GM13976 (cell line): ENCODE results near the gene H3-3A.

Experiments used
- DNase-seq: peaks from one replicate; pipeline ENCODE4 v3.0.0; 2012; ENCODE audit warnings: low spot score
- in situ Hi-C: fragments of 300-500 bp; cut with MboI; formaldehyde crosslinking; loops from one replicate; pipeline ENCODE4 v1.12.0; 2022; ENCODE audit warnings: low sequenced_read_pairs, mixed read lengths, inconsistent platforms; ENCODE audit not compliant: unreplicated experiment
- TF ChIP-seq, protein P1 (sequence below): IDR thresholded peaks from 2 replicates; pipeline ENCODE4 v1.5.1; 2012; ENCODE audit warnings: borderline replicate concordance, mild to moderate bottlenecking; ENCODE audit not compliant: insufficient read depth; ENCODE audit errors: extremely low read depth, missing control alignments, control extremely low read depth

H3-3A gene

DNA sequence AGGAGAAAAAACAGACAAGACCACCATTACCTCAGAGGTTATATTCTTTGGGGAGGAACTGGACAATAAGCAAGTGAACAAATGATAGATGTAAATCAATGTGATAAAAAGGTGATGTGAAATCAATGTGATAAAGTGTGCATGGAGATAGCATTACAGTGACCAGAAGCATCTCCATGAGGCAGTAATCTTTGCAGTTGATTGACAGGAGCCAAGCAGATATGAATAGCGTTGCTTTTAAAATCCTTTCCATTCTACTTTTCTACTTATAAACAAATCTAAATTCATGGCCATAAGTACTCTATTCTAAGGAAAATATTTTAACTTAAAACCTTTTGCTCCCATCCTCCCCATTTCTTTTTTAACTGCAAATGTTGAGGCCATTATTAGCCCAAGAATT lies 2.8 kb upstream of the H3-3A start:
- no peak for DNase-seq
- in situ Hi-C loops, result no loop called here
- TF ChIP-seq, protein P1, sequence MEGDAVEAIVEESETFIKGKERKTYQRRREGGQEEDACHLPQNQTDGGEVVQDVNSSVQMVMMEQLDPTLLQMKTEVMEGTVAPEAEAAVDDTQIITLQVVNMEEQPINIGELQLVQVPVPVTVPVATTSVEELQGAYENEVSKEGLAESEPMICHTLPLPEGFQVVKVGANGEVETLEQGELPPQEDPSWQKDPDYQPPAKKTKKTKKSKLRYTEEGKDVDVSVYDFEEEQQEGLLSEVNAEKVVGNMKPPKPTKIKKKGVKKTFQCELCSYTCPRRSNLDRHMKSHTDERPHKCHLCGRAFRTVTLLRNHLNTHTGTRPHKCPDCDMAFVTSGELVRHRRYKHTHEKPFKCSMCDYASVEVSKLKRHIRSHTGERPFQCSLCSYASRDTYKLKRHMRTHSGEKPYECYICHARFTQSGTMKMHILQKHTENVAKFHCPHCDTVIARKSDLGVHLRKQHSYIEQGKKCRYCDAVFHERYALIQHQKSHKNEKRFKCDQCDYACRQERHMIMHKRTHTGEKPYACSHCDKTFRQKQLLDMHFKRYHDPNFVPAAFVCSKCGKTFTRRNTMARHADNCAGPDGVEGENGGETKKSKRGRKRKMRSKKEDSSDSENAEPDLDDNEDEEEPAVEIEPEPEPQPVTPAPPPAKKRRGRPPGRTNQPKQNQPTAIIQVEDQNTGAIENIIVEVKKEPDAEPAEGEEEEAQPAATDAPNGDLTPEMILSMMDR, result no peak

DNA sequence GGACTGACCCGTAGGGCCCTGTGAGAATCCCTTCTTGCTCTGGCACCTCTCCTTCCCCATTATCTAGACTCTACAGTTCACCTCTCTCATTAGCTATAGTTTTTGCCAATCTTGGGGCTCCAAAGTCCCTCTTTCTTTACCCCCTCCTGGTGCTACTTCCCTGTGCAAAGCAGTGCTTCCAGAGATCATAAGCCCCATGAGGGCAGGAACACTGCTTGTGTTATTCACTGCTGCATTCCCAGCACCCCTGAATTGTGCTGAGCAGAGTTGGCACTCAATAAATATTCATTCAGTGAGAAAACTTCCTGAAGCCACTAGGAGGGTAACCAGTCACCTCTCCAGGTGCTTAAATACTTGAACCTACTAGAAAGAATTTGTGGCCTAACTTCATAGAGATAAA lies 2.1 kb upstream of the H3-3A start:
- in situ Hi-C loops, result no loop called here
- no peak for DNase-seq
- TF ChIP-seq, protein P1, result no peak

DNA sequence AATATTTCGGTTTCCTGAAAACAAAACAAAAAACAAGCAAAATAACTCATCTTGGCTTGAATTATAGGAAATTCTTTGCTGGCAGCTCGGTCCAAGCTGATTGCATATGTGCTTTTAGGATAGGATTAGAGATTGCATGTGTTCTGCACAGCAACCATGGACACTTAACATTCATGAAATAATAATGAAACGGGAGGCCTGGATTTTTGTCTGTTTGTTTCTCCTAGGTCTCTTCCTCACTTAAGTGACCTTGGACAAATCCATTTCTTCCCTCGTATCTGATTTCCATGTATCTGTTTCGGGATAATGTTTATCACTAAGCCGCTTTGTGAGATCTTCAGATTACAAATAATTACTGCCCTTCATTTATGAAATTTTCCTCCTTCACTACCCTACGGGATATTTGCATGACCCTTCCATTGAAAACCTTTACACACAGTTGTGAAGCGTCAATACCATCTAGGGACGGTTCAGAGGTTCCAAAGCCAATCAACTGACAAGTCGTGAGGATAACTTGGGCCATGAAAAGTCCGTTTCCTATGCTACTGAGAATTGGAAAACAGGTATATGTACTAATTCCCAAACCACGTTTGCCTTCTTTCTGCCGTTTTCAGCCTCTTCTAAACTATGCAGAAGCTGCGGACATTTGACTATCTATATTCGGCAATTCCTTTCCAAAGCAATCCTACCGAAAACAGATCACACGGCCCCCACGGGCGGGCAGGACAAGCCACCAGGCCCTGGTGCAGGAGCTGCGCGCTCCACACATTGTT lies 1.3 kb upstream of the H3-3A start:
- TF ChIP-seq, protein P1, result no peak
- DNase-seq, result no peak
- in situ Hi-C loops, result no loop called here

DNA sequence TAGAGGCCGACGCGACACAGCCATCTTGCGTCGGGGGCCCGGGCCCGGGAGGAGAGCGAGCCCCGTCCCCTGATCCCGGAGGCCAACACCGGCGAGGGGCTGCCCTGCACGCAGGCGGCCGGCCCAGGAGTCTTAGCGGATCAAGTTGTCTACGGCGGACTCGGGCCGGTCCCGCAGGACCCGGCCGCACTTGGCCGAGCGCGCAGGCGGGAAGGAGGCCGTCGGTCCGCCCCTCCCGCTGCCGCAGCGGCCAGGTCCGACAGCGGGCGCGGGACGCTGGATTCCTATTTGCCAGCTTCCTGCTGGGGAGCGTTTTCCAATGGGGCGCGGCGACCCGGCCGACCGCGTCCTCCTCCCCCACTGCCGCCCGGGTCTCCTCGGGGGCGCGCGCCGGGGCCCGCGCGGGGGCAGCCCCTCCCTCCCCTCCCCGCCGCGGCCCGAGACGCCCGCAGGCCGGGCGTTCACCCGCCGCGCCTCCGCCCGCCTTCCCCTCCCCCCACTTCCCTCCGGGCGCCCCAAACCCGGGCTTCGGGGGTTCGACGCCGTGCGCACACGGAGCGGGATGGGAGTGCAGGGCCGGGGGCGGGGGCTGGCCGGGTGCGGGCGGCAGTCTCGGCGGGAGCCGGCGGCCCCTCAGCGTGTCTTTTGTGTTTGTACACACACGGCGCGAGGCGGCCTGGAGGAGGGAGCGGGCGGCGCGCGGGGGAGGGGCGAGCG lies 517 bp upstream of the H3-3A start:
- TF ChIP-seq, protein P1, result no peak
- no peak for DNase-seq
- in situ Hi-C loops, result no loop called here

DNA sequence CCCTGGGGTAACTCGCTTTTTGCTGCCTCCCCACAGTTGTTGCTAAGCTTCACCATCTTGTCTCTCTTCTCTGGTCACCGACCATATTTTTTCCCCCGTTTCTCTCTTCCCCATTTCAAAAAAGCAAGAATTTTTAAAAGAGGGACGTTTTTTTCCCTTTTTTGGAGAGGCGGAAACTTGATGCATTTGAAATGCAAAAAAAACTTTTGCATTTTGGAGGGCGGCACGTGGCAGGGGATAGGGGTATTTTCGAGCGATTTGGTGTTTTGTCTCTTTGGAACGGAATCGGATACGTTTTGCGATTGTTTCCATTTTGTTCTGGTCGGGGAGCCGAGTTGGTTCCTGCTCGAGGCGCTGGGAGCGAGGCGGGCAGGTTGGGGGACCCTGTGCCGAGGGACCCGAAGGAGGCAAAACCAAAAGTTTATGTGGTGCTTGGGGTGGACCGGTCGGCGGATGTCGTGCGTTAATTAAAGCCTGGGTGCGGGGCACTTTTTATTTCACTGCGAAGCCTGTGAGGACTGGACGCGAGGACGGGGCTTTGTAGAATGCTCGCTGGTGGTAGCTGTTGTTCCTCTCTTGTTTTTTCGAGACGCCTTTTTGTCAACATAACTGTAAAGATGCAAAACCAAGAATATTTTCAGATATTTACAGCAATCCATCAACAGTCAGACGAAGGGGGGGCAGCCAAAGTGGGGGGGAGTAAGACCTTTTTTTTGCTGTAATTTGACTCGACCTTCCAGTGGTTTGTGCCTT lies 884 bp downstream of the H3-3A start:
- TF ChIP-seq, protein P1, result no peak
- DNase-seq, result peak; percentile 57
- in situ Hi-C loops, result no loop called here

DNA sequence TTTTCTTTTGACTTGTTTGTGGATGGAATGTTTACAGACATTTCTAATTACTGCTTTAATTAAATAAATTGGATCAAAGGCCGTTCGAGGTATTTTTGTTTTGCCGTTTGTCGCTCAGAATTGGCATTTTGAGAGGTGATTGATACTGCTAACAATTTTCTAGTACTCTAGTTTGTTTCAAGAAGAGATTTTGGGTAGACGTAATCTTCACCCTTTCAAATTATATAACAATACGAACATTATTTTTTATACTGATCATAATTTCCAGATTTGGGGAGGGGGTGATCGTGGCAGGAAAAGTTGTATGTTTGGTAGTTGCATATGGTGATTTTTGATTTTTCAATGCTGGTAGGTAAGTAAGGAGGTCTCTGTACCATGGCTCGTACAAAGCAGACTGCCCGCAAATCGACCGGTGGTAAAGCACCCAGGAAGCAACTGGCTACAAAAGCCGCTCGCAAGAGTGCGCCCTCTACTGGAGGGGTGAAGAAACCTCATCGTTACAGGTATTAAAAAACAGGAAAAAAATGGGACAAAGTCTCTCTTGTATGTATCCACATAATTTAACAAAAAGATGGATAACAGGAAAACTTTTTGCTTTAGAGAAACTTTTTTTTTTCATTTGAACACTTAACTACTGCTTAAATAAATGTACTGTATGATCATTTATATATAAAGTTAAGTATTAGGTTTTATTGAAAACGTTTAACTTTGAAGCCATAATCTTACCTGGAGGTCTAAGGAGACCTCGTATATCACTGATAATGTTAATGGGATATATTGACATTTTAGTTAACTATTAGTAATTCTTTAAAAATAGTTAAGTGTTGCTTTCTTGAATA lies 1.7 kb downstream of the H3-3A start:
- in situ Hi-C loops, result no loop called here
- DNase-seq, result no peak
- TF ChIP-seq, protein P1, result peak; percentile 49
